Activated CD8-positive, alpha-beta memory T cell treated with anti-CD3 and anti-CD28 coated beads, Interleukin-2, amount 50 U/mL, for 4 hours (primary cell): ENCODE measurements around the gene UXT.
"Not testable (repeated sequence)": the region's sequence is repeated elsewhere in the genome, so short reads cannot be mapped to it uniquely, and the experiment has no call there.

Experiments
- DNase-seq: peaks from one replicate; pipeline ENCODE4 v3.0.0-alpha.2; 2020

UXT gene

GRCh38 chrX:47658684-47659420, at the start of gene UXT:
UXT (minus strand) TSS chrX:47659180; CDS start chrX:47658927, 253 bp downstream.
- DNase-seq: peak; percentile 88

GRCh38 chrX:47707031-47707780, 48.2 kb upstream of the UXT start:
- DNase-seq: no peak

- DNase-seq: no peak
Measured at GRCh38 chrX:47706575-47706974, 47.6 kb upstream of the UXT start.

- no peak for DNase-seq
Measured at GRCh38 chrX:47704736-47705135, 45.8 kb upstream of the UXT start.

- DNase-seq: no peak
Measured at GRCh38 chrX:47697181-47697580, 38.2 kb upstream of the UXT start.

- no peak for DNase-seq
Measured at GRCh38 chrX:47690175-47690574, 31.2 kb upstream of the UXT start.

- no peak for DNase-seq
Measured at GRCh38 chrX:47687263-47687662, 28.3 kb upstream of the UXT start.

GRCh38 chrX:47683829-47684205, 24.8 kb upstream of the UXT start:
- no peak for DNase-seq

- no peak for DNase-seq
Measured at GRCh38 chrX:47683184-47683828, 24.3 kb upstream of the UXT start.

GRCh38 chrX:47675959-47676859, 17.2 kb upstream of the UXT start:
- DNase-seq: not testable (repeated sequence)

GRCh38 chrX:47674776-47675175, 15.8 kb upstream of the UXT start:
- no peak for DNase-seq

GRCh38 chrX:47665797-47666196, 6.8 kb upstream of the UXT start:
- not testable (repeated sequence) for DNase-seq

GRCh38 chrX:47664737-47665136, 5.8 kb upstream of the UXT start:
- DNase-seq: no peak

GRCh38 chrX:47662144-47662657, 3.2 kb upstream of the UXT start:
- DNase-seq: no peak

- DNase-seq: no peak
Measured at GRCh38 chrX:47661539-47661938, 2.6 kb upstream of the UXT start.

- DNase-seq: no peak
Measured at GRCh38 chrX:47659421-47659726, 394 bp upstream of the UXT start.

- no peak for DNase-seq
Measured at GRCh38 chrX:47658301-47658683, 688 bp downstream of the UXT start.

- DNase-seq: no peak
Measured at GRCh38 chrX:47651043-47651905, 7.7 kb downstream of the UXT start.

GRCh38 chrX:47650164-47651042, 8.6 kb downstream of the UXT start, which contains the start of gene ELK1:
ELK1 (minus strand) TSS chrX:47650563; CDS start chrX:47641441, 9,122 bp downstream.
- peak; percentile 81 for DNase-seq

GRCh38 chrX:47649781-47650163, 9.2 kb downstream of the UXT start:
- DNase-seq: no peak

GRCh38 chrX:47649271-47649670, 9.7 kb downstream of the UXT start:
- DNase-seq: no peak
